Activated T-helper 9 cell treated with anti-CD3 and anti-CD28 coated beads, Interleukin-2, amount 50 U/mL, for 16 hours (primary cell): Measurements from ENCODE around the gene EPHB2.

Experiments
- DNase-seq: peaks from one replicate; pipeline ENCODE4 v3.0.0-alpha.2; 2020; ENCODE audit warnings: low read depth

EPHB2 gene

DNA sequence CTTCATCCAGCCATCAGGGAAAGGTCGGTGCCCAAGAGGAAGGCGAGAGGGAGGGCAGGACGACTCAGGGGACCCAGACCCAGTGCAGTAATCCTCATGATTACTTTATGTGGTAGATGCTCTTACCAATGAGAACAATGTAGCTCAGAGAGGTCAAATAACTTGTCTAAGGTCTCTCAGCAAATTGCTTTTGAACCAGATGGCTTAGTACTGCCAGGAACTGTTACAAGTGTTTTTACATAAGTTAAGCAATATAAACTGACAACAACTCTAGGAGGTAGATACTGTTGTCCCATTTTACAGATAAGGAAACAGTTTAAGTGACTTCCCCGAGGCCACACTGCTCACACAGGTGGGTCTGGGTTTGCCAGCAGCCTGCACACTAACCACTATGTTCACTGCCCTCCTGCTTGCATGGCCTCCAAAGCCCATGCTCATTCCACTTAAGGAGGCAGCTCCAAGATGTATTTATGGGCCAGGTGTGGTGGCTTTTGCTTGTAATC lies 150.3 kb downstream of the EPHB2 start:
- DNase-seq = no peak

DNA sequence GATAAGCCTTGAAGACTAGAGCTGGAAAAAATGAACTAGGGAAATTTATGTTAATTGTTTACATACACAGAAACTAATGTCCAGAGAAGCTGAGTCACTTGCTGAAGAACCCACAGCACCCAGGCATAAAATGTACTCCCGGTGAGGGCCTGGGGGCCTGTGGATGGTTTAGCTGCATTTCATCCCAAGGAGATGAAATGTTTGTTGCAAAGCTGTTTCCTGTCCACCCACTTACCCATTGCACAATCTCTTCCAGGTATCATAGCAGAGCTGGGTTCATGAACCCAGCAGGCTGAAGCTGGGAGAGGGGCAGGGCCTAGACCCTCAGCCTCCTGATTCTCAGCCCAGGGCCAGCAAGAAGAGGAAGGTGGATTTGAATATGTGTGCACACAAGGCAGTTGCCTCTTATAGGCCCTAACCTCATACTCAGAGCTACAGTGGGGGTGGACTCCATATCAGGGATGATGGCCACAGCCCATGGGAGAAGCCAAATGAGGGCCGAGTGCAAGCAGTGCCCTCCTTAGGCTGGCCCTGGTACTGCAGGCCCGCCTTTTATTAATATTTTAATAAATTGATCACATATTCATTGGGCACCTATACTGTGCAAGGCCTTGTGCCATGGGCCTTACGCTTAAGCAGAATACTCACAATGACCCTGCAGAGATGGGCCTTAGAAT lies 151.3 kb downstream of the EPHB2 start:
- DNase-seq = no peak

GRCh38 chr1:22862752-22863151 lies 152.1 kb downstream of the EPHB2 start:
- DNase-seq = no peak

DNA sequence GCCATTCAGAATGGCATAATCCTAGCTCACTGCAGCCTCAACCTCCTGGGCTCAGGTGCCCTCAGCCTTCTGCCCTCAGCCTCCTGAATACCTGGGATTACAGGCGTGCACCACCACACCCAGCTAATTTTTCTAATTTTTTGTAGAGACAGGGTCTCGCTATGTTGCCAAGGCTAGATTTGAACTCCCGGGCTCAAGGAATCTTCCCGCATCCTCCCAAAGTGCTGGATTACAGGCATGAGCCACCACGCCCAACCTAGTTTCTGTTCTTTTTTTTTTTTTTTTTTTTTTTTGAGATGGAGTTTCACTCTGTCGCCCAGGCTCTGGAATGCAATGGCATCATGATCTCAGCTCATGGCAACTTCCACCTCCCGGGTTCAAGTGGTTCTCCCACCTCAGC lies 153.1 kb downstream of the EPHB2 start:
- DNase-seq = no peak

GRCh38 chr1:22864886-22865285 lies 154.2 kb downstream of the EPHB2 start:
- no peak for DNase-seq

GRCh38 chr1:22865736-22866135 lies 155.1 kb downstream of the EPHB2 start:
- no peak for DNase-seq

DNA sequence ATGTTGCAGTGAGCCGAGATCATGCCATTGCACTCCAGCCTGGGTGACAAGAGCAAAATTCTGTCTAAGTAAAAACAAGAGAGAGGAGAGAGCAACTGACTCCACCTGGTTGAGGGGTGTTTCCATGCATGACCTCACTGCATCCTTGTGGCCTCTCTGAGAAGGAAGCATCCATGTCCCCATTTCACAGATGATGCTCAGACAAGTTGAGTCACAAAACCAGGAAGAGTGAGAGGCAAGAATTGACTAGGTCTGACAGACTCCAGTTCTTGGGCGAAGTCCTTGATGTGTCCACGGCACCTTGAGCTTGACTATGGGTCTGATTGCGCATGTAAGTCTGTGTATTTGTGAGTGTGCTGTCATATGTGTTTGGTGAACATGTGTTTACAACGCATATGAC lies 156.2 kb downstream of the EPHB2 start:
- DNase-seq = no peak

DNA sequence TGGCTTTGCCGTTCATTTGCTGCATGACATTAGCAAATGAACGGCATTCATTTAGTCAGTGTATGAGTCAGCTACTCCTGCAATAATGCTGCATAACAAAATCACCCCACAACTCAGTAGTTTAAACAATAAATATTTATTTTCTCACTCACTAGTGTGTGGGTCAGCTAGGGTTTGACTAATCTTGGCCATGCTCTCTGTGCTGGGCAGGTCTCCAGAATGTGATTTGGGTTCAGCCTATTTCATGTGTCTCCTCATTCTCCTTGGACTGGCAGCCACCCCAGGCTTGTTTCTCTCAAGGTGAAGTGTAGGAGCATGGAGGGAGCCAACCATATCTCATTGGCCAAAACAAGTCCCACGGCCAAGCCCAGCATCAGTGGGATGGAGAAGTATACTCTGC lies 157.7 kb downstream of the EPHB2 start:
- DNase-seq = no peak

- no peak for DNase-seq
These were observed 158.7 kb downstream of the EPHB2 start for GRCh38 chr1:22869325-22869724.

- DNase-seq = no peak
These were observed 159.7 kb downstream of the EPHB2 start for GRCh38 chr1:22870201-22870871.

- no peak for DNase-seq
These were observed 162.5 kb downstream of the EPHB2 start for GRCh38 chr1:22872981-22873664.

DNA sequence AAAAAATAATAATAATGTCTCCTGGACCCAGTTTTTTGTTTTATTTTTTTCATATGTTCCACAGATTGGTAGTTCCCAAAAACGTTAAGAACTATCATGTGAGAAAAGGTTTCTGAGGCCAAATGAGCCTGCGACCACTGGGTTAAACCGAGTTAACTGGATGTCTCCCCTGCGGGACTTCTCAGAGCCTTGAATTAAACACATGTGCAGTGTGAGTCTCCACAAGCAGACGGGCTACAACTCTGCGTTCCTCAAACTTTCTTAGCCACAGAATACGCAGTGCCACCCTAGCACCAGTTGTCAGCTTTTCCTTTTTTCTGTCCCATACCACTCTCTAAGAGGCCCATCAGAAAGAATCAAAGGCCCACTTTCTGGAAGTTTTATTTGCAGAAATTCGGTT lies 164.1 kb downstream of the EPHB2 start:
- no peak for DNase-seq

- no peak for DNase-seq
These were observed 164.6 kb downstream of the EPHB2 start for GRCh38 chr1:22875241-22875640.

GRCh38 chr1:22875841-22876240 lies 165.2 kb downstream of the EPHB2 start:
- no peak for DNase-seq

GRCh38 chr1:22876359-22877111 lies 165.9 kb downstream of the EPHB2 start:
- DNase-seq = no peak

GRCh38 chr1:22877112-22877915 lies 166.7 kb downstream of the EPHB2 start:
- no peak for DNase-seq

GRCh38 chr1:22877980-22878379 lies 167.3 kb downstream of the EPHB2 start:
- DNase-seq = no peak

DNA sequence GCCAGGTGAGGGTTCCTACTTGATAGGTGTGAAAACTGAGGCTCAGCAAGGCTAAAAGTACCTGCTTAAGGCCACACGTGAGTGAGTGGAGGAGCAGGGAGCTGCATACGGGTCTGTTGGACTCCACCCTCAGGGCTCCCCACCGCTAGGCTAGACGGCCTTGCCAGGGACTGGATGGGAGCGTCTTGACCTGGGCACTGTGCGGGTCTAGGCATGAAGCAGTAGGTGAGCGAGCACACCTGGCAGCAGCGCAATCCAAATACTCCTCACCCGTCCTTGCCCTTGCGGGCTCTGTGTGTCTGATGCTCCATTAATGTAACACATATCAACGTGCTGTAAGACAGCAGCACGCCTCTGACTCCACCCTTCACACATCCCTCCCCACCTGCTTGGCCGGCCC lies 168.0 kb downstream of the EPHB2 start:
- no peak for DNase-seq

- DNase-seq = no peak
These were observed 168.8 kb downstream of the EPHB2 start for GRCh38 chr1:22879445-22879844.

GRCh38 chr1:22880174-22880601 lies 169.5 kb downstream of the EPHB2 start:
- DNase-seq = no peak

- DNase-seq = no peak
These were observed 172.8 kb downstream of the EPHB2 start for GRCh38 chr1:22883406-22883805.
